Stomach (tissue), 9 donors: ENCODE results near the gene GNPTAB. TPM values are rescaled to one million over a fixed set of nuclear protein-coding genes. Genes with fewer than 3 reads are reported as not detected.

Experiments used
- DNase-seq, 2 donors: peaks; one replicate each; pipeline versions ENCODE4 v3.0.0 to v3.0.0-alpha.2; 2013 to 2019
- H3K27ac ChIP-seq, 5 donors: fragments of 200-600 bp in 4 of 5; sonication (generic) in 4 of 5; one replicate each; pipeline ENCODE4 v1.5.1; 2013 to 2019; ENCODE audit warnings: mild to moderate bottlenecking in 1 of 5, moderate library complexity in 1 of 5
- H3K27me3 ChIP-seq, 3 donors: fragments of 200-600 bp; sonication (generic); one replicate each; pipeline ENCODE4 v1.5.1; 2017 to 2019; ENCODE audit warnings: mixed run types in 1 of 3
- H3K36me3 ChIP-seq, 4 donors: fragments of 200-600 bp; sonication (generic); 1 replicate in 3 of 4; 2 replicates in 1 of 4; pipeline ENCODE4 v1.5.1; 2016 to 2019
- H3K4me1 ChIP-seq, 4 donors: fragments of 200-600 bp; sonication (generic); one replicate each; pipeline ENCODE4 v1.5.1; 2016 to 2019
- H3K4me3 ChIP-seq, 4 donors: fragments of 200-600 bp; sonication (generic) in 3 of 4; one replicate each; pipeline ENCODE4 v1.5.1; 2016 to 2019; ENCODE audit warnings: mild to moderate bottlenecking in 1 of 4
- H3K9me3 ChIP-seq, 4 donors: fragments of 200-600 bp; sonication (generic); one replicate each; pipeline ENCODE4 v1.5.1; 2016 to 2019
- CTCF ChIP-seq, 7 experiments: fragments of 450-650 bp in 4 of 7; fragments of 200-600 bp in 3 of 7; sonication (generic) in 3 of 7; IDR thresholded peaks; one replicate each; pipeline ENCODE4 v1.5.1; 2016 to 2019; ENCODE audit warnings: antibody characterized with exemption in 7 of 7, control low read depth in 2 of 7, mild to moderate bottlenecking in 1 of 7
- EP300 ChIP-seq: sonication (generic); formaldehyde crosslinking; IDR thresholded peaks from one replicate; pipeline ENCODE4 v1.6.1; 2017; ENCODE audit warnings: antibody characterized with exemption
- POLR2A ChIP-seq, 4 donors: fragments of 450-650 bp; IDR thresholded peaks; one replicate each; pipeline ENCODE4 v1.6.1; 2016; ENCODE audit warnings: antibody characterized with exemption in 4 of 4, control low read depth in 2 of 4, mild to moderate bottlenecking in 1 of 4, moderate library complexity in 1 of 4
- POLR2AphosphoS5 ChIP-seq, 3 donors: sonication (generic); formaldehyde crosslinking; IDR thresholded peaks; one replicate each; pipeline ENCODE4 v1.6.1; 2016; ENCODE audit warnings: antibody characterized with exemption in 3 of 3
- WGBS, 5 donors: extraction: QIAGEN DNeasy Blood & Tissue Kit in 3 of 5; methylation state at CpG; one replicate each; pipeline versions ENCODE4 v1.1.5 to v1.1.7; 2013 to 2018; 5-methylcytosine and 5-hydroxymethylcytosine counted together
- intact Hi-C: fragments of 100-400 bp; cut with DNase I; formaldehyde crosslinking; loops from one replicate; pipeline ENCODE4 v1.15.1; 2023; ENCODE audit warnings: low total_unique reads
- polyA plus RNA-seq, 3 donors: library from polyadenylated mRNA; stranded (reverse); fragments of 200-250 nt; gene quantifications; one replicate each; pipeline ENCODE4 v1.2.3, GENCODE V29; 2013
- total RNA-seq, 5 donors: library from RNA; depleted of rRNA; stranded (reverse); fragments of >200 nt; gene quantifications; one replicate each; pipeline versions ENCODE4 v1.1.0 to v1.2.3, GENCODE V29; 2014 to 2016
- donor health status: healthy with polysubstance abuse.
- donor health status: Bipolar disorder and iron deficiency.
- donor health status: healthy.

GNPTAB gene
- total and polyA plus RNA-seq, 8 donors = 8.9 to 63.2 (median 16.9) TPM

DNA sequence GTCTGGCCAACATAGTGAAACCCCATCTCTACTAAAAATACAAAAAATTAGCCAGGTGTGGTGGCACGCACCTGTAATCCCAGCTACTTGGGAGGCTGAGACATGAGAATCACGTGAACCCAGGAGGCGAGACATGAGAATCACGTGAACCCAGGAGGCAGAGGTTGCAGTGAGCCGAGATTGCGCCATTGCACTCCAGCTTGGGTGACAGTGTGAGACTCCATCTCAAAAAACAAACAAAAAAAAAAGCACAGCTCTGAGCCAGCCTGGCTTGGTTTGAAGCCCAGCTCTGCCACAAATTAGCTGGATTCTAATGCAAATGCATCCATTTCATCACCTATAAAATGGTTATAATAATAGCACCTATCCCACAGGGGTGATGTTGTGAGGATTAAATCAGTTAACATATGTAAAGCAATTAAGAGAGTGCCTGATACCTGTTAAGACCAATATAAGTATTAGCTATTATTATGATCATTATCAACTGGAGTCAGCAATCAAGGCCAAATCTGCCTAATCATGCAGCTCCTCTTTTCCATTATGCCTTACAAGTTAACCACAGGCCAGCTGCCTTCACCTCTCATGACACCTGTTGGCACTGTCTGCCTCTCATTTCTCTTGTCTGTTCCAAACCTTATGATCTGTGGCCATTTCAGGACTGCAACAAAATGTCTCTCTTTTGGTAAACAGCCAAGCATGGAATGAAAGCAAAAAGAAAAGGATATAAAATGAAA is 2.1 kb downstream of the GNPTAB start:
- Histone ChIP-seq H3K27me3 (no peaks in the 10 kb centered on the region), H3K9me3 (no peaks in the 10 kb centered on the region), H3K4me1 (peaks cover 24 to 62% (median 50%) of the 10 kb centered on the region in 4 donors), H3K4me3 (peak overlapping the region in 2 of 4 donors; percentile 89 to 93), H3K27ac (peak overlapping the region in 2 of 5 donors; percentile 15 to 88), H3K36me3 (no peaks in the 10 kb centered on the region)
- WGBS, 5 donors = 88 to 98% (median 94%) methylated on average over 6 of the region's 6 CpGs
- TF ChIP-seq CTCF (IDR thresholded peaks at IDR 0.05) (no peak), POLR2AphosphoS5 (IDR thresholded peaks at IDR 0.05) (no peak), EP300 (no peak), POLR2A (IDR thresholded peaks at IDR 0.05) (no peak)
- intact Hi-C loops = no loop called here
- DNase-seq = no peak

- 70 to 86% (median 80%) methylated on average over 3 of the region's 3 CpGs for WGBS, 5 donors
- H3K4me1 ChIP-seq = peaks cover 31 to 72% (median 56%) of the 10 kb centered on the region in 4 donors
- TF ChIP-seq POLR2AphosphoS5 (IDR thresholded peaks at IDR 0.05) = no peak
- no peak for TF ChIP-seq POLR2A (IDR thresholded peaks at IDR 0.05)
- no peak for TF ChIP-seq EP300
- no peak for TF ChIP-seq CTCF (IDR thresholded peaks at IDR 0.05)
- DNase-seq = no peak
- intact Hi-C loops = no loop called here
- H3K36me3 ChIP-seq = no peaks in the 10 kb centered on the region
- H3K27ac ChIP-seq = peak overlapping the region in 1 of 5 donors; percentile 7
- no peaks in the 10 kb centered on the region for H3K27me3 ChIP-seq
- no peak overlapping the region for H3K4me3 ChIP-seq
- no peaks in the 10 kb centered on the region for H3K9me3 ChIP-seq
These were observed 3.9 kb downstream of the GNPTAB start for GRCh38 chr12:101826766-101827368.

- Histone ChIP-seq H3K4me1 (peaks cover 26 to 66% (median 50%) of the 10 kb centered on the region in 4 donors), H3K27ac (peak overlapping the region in 2 of 5 donors; percentile 24 to 44)
- TF ChIP-seq POLR2A (IDR thresholded peaks at IDR 0.05) = no peak
- TF ChIP-seq CTCF (IDR thresholded peaks at IDR 0.05) = no peak
- no peak for TF ChIP-seq EP300
These were observed 5.9 kb downstream of the GNPTAB start for GRCh38 chr12:101824831-101825230.

GRCh38 chr12:101823891-101824290 is 6.9 kb downstream of the GNPTAB start:
- H3K9me3 ChIP-seq = no peaks in the 10 kb centered on the region
- peaks cover 22 to 58% (median 41%) of the 10 kb centered on the region in 4 donors for H3K4me1 ChIP-seq
- WGBS, 5 donors = 5 to 14% (median 11%) methylated on average over 3 of the region's 3 CpGs
- intact Hi-C loops = no loop called here
- no peak overlapping the region for H3K4me3 ChIP-seq
- H3K36me3 ChIP-seq = no peaks in the 10 kb centered on the region
- peak in 1 of 3 donors; percentile 10 for TF ChIP-seq POLR2AphosphoS5 (IDR thresholded peaks at IDR 0.05)
- no peak for TF ChIP-seq POLR2A (IDR thresholded peaks at IDR 0.05)
- peak in 2 of 7 experiments; percentile 10 to 32 for TF ChIP-seq CTCF (IDR thresholded peaks at IDR 0.05)
- no peak for TF ChIP-seq EP300
- peak overlapping the region; percentile 3 to 60 (median 44) for H3K27ac ChIP-seq
- peak; percentile 53 to 72 for DNase-seq
- H3K27me3 ChIP-seq = no peaks in the 10 kb centered on the region

More at GRCh38 chr12:101824831-101825230, 5.9 kb downstream of the GNPTAB start:
- 56 to 81% (median 69%) methylated on average over 2 of the region's 2 CpGs for WGBS, 5 donors
- DNase-seq = no peak
- H3K27me3 ChIP-seq = no peaks in the 10 kb centered on the region
- H3K36me3 ChIP-seq = no peaks in the 10 kb centered on the region
- H3K4me3 ChIP-seq = no peak overlapping the region
- intact Hi-C loops = no loop called here
- H3K9me3 ChIP-seq = no peaks in the 10 kb centered on the region
